Type B pancreatic cell (in vitro differentiated cells): ENCODE results near the gene CAMKMT. TPM values are rescaled to one million over a fixed set of nuclear protein-coding genes. Genes with fewer than 3 reads are reported as not detected.

Experiments used
- DNase-seq: peaks from one replicate; pipeline ENCODE4 v3.0.0; 2021; ENCODE audit warnings: mixed read lengths; ENCODE audit not compliant: unreplicated experiment; ENCODE audit errors: extremely low spot score
- H3K27ac Mint-ChIP-seq: 2 replicates; pipeline ENCODE4 v1.8.0; 2021; ENCODE audit warnings: mild to moderate bottlenecking, mixed read lengths
- H3K27me3 Mint-ChIP-seq: 2 replicates; pipeline ENCODE4 v1.8.0; 2021; ENCODE audit warnings: mixed read lengths
- H3K36me3 Mint-ChIP-seq: 2 replicates; pipeline ENCODE4 v1.8.0; 2021; ENCODE audit warnings: mixed read lengths
- H3K4me1 Mint-ChIP-seq: one replicate; pipeline ENCODE4 v1.8.0; 2021; ENCODE audit warnings: mixed read lengths; ENCODE audit not compliant: unreplicated experiment
- H3K4me3 Mint-ChIP-seq: 2 replicates; pipeline ENCODE4 v1.8.0; 2021; ENCODE audit warnings: mild to moderate bottlenecking, mixed read lengths
- H3K9me3 Mint-ChIP-seq: 2 replicates; pipeline ENCODE4 v1.8.0; 2021; ENCODE audit warnings: mixed read lengths
- total RNA-seq: library from RNA; stranded (reverse); gene quantifications from 2 replicates; pipeline ENCODE4 v1.2.1, GENCODE V29; 2021; ENCODE audit warnings: low replicate concordance
- TF ChIP-seq, protein P1 (sequence below): fragments of 200-600 bp; sonication (generic); conservative IDR thresholded peaks from 2 replicates; pipeline ENCODE4 v1.5.0; 2021; ENCODE audit warnings: antibody characterized with exemption, mild to moderate bottlenecking

The CAMKMT gene
- total RNA-seq, 1 donor from 2014 or later: 7.7 TPM

DNA sequence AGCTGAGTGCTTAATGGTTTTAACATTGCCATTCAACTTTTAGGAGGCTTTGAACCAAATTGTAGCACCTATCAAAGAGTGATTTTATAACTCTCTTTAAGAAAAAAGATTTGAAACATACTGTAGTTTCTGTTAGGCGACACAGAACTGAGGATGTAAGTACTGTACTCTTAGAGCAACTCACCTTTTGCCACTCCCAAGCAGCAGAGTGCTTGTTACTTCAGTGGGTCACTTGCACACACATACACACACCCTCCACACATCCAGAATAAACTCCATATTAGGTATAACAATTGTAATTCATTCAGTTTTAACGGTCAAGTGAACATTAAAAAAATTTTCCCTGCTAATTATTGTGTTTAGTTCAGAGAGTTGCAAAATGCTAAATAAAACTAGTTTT lies 118.3 kb downstream of the CAMKMT start:
- no peak overlapping the region for H3K4me3 Mint-ChIP-seq
- no peak for DNase-seq
- no peaks in the 10 kb centered on the region for H3K9me3 Mint-ChIP-seq
- peaks cover 10% of the 10 kb centered on the region for H3K4me1 Mint-ChIP-seq
- no peaks in the 10 kb centered on the region for H3K27me3 Mint-ChIP-seq
- no peak overlapping the region for H3K27ac Mint-ChIP-seq
- TF ChIP-seq, protein P1, sequence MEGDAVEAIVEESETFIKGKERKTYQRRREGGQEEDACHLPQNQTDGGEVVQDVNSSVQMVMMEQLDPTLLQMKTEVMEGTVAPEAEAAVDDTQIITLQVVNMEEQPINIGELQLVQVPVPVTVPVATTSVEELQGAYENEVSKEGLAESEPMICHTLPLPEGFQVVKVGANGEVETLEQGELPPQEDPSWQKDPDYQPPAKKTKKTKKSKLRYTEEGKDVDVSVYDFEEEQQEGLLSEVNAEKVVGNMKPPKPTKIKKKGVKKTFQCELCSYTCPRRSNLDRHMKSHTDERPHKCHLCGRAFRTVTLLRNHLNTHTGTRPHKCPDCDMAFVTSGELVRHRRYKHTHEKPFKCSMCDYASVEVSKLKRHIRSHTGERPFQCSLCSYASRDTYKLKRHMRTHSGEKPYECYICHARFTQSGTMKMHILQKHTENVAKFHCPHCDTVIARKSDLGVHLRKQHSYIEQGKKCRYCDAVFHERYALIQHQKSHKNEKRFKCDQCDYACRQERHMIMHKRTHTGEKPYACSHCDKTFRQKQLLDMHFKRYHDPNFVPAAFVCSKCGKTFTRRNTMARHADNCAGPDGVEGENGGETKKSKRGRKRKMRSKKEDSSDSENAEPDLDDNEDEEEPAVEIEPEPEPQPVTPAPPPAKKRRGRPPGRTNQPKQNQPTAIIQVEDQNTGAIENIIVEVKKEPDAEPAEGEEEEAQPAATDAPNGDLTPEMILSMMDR: no peak
- H3K36me3 Mint-ChIP-seq: no peaks in the 10 kb centered on the region

- no peak for DNase-seq
- Mint-ChIP-seq H3K27me3 (no peaks in the 10 kb centered on the region), H3K27ac (no peak overlapping the region), H3K4me3 (no peak overlapping the region), H3K36me3 (no peaks in the 10 kb centered on the region), H3K4me1 (no peaks in the 10 kb centered on the region), H3K9me3 (no peaks in the 10 kb centered on the region)
- TF ChIP-seq, protein P1: no peak
Observed at GRCh38 chr2:44487052-44487451, 125.3 kb downstream of the CAMKMT start.

DNA sequence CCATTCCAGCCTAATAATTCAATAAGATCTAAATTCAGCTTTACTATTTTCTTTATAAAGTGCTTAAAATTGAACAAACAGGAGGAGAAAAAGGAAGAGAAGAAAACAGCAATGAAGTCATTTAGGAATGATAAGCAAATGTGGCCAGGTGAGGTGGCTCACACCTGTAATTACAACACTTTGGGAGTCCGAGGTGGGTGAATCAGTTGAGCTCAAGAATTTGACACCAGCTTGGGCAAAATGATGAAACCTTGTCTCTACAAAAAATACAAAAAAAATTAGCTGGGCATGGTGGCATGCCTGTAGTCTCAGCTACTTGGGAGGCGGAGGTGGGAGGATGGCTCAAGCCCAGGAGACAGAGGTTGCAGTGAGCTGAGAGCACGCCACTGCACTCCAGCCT lies 129.0 kb downstream of the CAMKMT start:
- H3K4me1 Mint-ChIP-seq: no peaks in the 10 kb centered on the region
- no peak overlapping the region for H3K4me3 Mint-ChIP-seq
- H3K36me3 Mint-ChIP-seq: no peaks in the 10 kb centered on the region
- TF ChIP-seq, protein P1: no peak
- no peak overlapping the region for H3K27ac Mint-ChIP-seq
- H3K9me3 Mint-ChIP-seq: no peaks in the 10 kb centered on the region
- no peak for DNase-seq
- H3K27me3 Mint-ChIP-seq: no peaks in the 10 kb centered on the region

DNA sequence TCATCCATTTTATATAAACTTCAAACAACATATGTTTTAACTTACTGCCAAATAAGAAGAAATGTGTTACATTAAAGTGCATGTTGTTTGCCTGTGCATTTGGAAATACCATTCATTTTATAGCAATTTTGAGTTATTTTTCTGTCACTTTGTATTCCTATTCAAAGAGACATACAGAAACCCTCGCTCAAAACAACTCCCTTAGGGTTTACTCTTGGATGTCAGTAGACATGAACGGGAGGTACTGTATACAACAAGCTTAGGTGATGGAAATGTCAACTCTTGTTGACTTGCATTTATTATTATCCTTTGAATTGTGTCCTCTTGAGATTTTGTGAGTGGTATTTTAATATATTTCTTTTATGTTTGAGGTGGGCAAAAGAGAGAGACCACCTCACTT lies 132.3 kb downstream of the CAMKMT start:
- Mint-ChIP-seq H3K36me3 (no peaks in the 10 kb centered on the region), H3K4me3 (no peak overlapping the region), H3K27me3 (no peaks in the 10 kb centered on the region), H3K4me1 (no peaks in the 10 kb centered on the region), H3K27ac (no peak overlapping the region), H3K9me3 (no peaks in the 10 kb centered on the region)
- DNase-seq: no peak
- TF ChIP-seq, protein P1: no peak

- TF ChIP-seq, protein P1: no peak
- H3K4me3 Mint-ChIP-seq: no peak overlapping the region
- no peaks in the 10 kb centered on the region for H3K9me3 Mint-ChIP-seq
- no peak for DNase-seq
- no peaks in the 10 kb centered on the region for H3K36me3 Mint-ChIP-seq
- H3K4me1 Mint-ChIP-seq: no peaks in the 10 kb centered on the region
- no peak overlapping the region for H3K27ac Mint-ChIP-seq
- no peaks in the 10 kb centered on the region for H3K27me3 Mint-ChIP-seq
Observed at GRCh38 chr2:44495035-44495434, 133.3 kb downstream of the CAMKMT start.

GRCh38 chr2:44495544-44495943 lies 133.8 kb downstream of the CAMKMT start:
- Mint-ChIP-seq H3K27ac (no peak overlapping the region), H3K36me3 (no peaks in the 10 kb centered on the region)

More at GRCh38 chr2:44495544-44495943, 133.8 kb downstream of the CAMKMT start:
- Mint-ChIP-seq H3K9me3 (no peaks in the 10 kb centered on the region), H3K4me3 (no peak overlapping the region), H3K27me3 (no peaks in the 10 kb centered on the region), H3K4me1 (no peaks in the 10 kb centered on the region)
- no peak for DNase-seq
- TF ChIP-seq, protein P1: no peak
